GM19099 (cell line): ENCODE measurements around the gene CFTR.

Source experiments
- POLR2A ChIP-seq: IDR thresholded peaks from 3 replicates; pipeline ENCODE4 v1.6.1; 2011; ENCODE audit warnings: low read depth; ENCODE audit not compliant: insufficient read length; ENCODE audit errors: extremely low read depth

Gene CFTR

DNA sequence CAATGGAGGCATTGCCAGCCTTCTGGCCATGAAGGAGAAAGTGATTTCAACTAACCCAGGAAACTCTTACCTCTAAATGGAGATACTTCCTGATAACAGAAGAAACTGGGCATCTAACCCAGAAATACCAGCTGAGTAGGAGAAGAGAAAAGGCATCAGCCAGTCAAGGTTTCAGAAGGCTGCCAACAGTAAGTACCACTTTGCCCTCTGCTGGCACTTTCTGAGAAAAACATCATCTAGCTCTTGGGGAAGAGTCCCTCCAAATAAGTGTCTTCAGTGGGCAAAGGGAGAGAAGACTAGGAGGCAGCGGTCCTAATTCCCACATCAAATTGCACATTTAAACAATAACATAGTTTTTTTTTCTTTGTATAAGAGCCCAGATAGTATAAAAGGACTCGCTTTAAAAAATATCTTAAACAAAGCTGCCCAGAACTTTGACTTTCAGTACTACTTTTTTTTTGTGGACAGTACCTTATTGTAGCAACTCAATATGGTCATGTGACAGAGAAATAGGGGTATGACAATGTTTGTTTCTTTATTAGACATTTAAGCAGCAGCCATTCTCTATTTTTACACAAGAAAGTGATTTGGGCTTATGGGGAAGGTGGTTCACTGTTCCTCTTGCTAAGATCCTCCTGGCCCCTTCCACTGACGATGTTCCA lies 236.1 kb downstream of the CFTR start:
- TF ChIP-seq POLR2A = no peak

DNA sequence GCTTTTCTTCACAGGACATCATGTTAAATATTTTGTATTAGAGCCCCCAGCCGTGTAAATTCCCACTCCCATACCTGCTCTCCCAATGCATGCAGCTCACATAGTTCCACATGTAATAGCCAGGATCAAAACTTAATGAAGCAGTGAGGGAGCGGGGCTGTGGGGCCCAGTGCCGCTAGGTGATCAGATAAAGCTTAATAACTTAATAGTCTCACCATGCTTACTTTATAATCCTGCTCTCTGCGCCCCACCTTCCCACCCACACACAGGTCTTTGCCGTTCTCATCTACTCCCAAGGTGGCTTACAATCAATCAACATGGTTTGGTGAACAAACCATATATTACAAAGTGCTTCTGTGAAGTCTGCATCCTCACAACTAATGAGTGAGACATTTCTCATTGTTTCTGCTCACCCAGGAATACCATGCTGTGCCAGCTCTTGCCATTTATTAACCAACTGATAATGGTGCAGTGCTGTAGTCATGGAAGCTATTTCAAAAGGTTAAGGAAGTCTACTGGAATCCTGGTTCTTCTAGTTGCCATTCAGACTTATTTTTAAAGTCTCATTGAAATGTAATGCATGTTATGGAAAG lies 237.0 kb downstream of the CFTR start:
- TF ChIP-seq POLR2A = no peak

DNA sequence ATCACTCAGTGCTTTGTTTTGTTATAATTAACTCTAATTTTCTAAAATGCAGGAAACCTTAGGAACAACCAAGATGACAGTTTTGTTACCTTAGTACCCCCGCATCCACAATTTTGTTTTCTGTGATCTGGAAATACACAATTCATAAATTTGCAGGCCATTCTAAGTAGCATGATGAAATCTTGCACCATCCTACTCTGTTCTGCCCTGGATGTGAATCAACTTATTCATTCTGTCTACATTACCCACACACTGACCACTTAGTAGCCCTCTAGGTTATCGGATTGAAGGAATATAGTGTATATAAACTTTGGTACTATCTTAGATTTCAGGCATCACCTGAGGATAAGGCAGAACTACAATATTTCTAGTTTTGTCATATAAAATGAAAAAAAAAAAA lies 237.5 kb downstream of the CFTR start:
- TF ChIP-seq POLR2A = no peak
